Gastrocnemius medialis (tissue), 4 donors: ENCODE results near the gene SARM1. TPM values are rescaled to one million over a fixed set of nuclear protein-coding genes. Genes with fewer than 3 reads are reported as not detected.
"Not testable (repeated sequence)": the region's sequence is repeated elsewhere in the genome, so short reads cannot be mapped to it uniquely, and the experiment has no call there.

ENCODE experiments used
- ATAC-seq, 2 donors: fragments of 150-250 bp; one replicate each; pipeline ENCODE4 v1.9.1; 2016
- DNase-seq, 2 donors: peaks; one replicate each; pipeline ENCODE4 v3.0.0-alpha.2; 2019
- H3K27ac ChIP-seq, 4 donors: fragments of 200-600 bp; sonication (generic); 1 replicate in 1 of 4; 2 replicates in 3 of 4; pipeline ENCODE4 v1.5.1; 2016 to 2018; ENCODE audit warnings: mild to moderate bottlenecking in 2 of 4, moderate library complexity in 1 of 4
- H3K27me3 ChIP-seq, 3 donors: fragments of 200-600 bp; sonication (generic) in 2 of 3; 1 replicate in 1 of 3; 2 replicates in 2 of 3; pipeline versions ENCODE4 v1.5.1 to v1.6.0; 2016 to 2019; ENCODE audit warnings: mild to moderate bottlenecking in 1 of 3, moderate library complexity in 1 of 3
- H3K36me3 ChIP-seq, 2 donors: fragments of 200-600 bp; sonication (generic) in 1 of 2; one replicate each; pipeline ENCODE4 v1.5.1; 2017 to 2018
- H3K4me1 ChIP-seq, 2 donors: fragments of 200-600 bp; sonication (generic) in 1 of 2; one replicate each; pipeline ENCODE4 v1.5.1; 2016 to 2017; ENCODE audit warnings: mild to moderate bottlenecking in 2 of 2
- H3K4me3 ChIP-seq, 4 donors: fragments of 200-600 bp; sonication (generic) in 3 of 4; 1 replicate in 1 of 4; 2 replicates in 3 of 4; pipeline ENCODE4 v1.5.1; 2016 to 2019; ENCODE audit warnings: mild to moderate bottlenecking in 2 of 4
- H3K9me3 ChIP-seq, 3 donors: fragments of 200-600 bp; sonication (generic) in 2 of 3; 1 replicate in 1 of 3; 2 replicates in 2 of 3; pipeline ENCODE4 v1.5.1; 2016 to 2019
- CTCF ChIP-seq, 5 experiments: fragments of 450-650 bp in 3 of 5; fragments of 200-600 bp in 2 of 5; sonication (generic) in 2 of 5; IDR thresholded peaks in 4 of 5; conservative IDR thresholded peaks in 1 of 5; 1 replicate in 4 of 5; 2 replicates in 1 of 5; pipeline ENCODE4 v1.5.1; 2016 to 2019; ENCODE audit warnings: antibody characterized with exemption in 5 of 5, mild to moderate bottlenecking in 3 of 5, moderate library complexity in 3 of 5
- POLR2A ChIP-seq, 2 donors: fragments of 450-650 bp; IDR thresholded peaks; one replicate each; pipeline ENCODE4 v1.6.1; 2017; ENCODE audit warnings: antibody characterized with exemption in 2 of 2, mild to moderate bottlenecking in 2 of 2, moderate library complexity in 2 of 2
- in situ Hi-C, 4 donors: fragments of 200-750 bp; cut with MboI; loops; one replicate each; pipeline versions ENCODE4 v1.15.0 to v1.8.0; 2017; ENCODE audit warnings: low sequenced_read_pairs in 4 of 4
- intact Hi-C: fragments of 100-400 bp; cut with DNase I; formaldehyde crosslinking; loops from one replicate; pipeline ENCODE4 v1.15.1; 2023; ENCODE audit warnings: low total_unique reads
- total RNA-seq, 4 donors: library from RNA; depleted of rRNA; stranded (reverse); fragments of >200 nt; gene quantifications; one replicate each; pipeline versions ENCODE4 v1.1.0 to v1.2.3, GENCODE V29; 2016

The SARM1 gene
- total RNA-seq, 4 donors from 2014 or later, result 0.78 to 1.9 (median 1.7) TPM

- H3K9me3 ChIP-seq, result no peaks in the 10 kb centered on the region
- DNase-seq (no peak), ATAC-seq (no peak)
- peaks cover 0 to 2% (median 0%) of the 10 kb centered on the region in 3 donors for H3K27me3 ChIP-seq
- intact Hi-C loops, result no loop called here
- no peaks in the 10 kb centered on the region for H3K4me1 ChIP-seq
- no peaks in the 10 kb centered on the region for H3K36me3 ChIP-seq
- H3K4me3 ChIP-seq, result no peak overlapping the region
- in situ Hi-C loops, result no loop called here
- TF ChIP-seq CTCF (IDR thresholded peaks at IDR 0.05 in 4 of 5, conservative IDR thresholded peaks at IDR 0.05 in 1 of 5) (no peak), POLR2A (IDR thresholded peaks at IDR 0.05) (no peak)
- no peak overlapping the region for H3K27ac ChIP-seq
Observed at GRCh38 chr17:28427371-28427770, 55.9 kb downstream of the SARM1 start.

GRCh38 chr17:28427982-28428381 lies 56.5 kb downstream of the SARM1 start:
- DNase-seq, H3K27ac ChIP-seq, H3K27me3 ChIP-seq, H3K4me3 ChIP-seq, H3K9me3 ChIP-seq, intact Hi-C loops, H3K36me3 ChIP-seq, in situ Hi-C loops, H3K4me1 ChIP-seq, ATAC-seq: not testable (repeated sequence)

- H3K27me3 ChIP-seq, result peaks cover 0 to 4% (median 2%) of the 10 kb centered on the region in 3 donors
- intact Hi-C loops, result no loop called here
Observed at GRCh38 chr17:28433721-28434120, 62.2 kb downstream of the SARM1 start.

GRCh38 chr17:28434326-28434725 lies 62.8 kb downstream of the SARM1 start:
- in situ Hi-C loops, H3K27me3 ChIP-seq, H3K27ac ChIP-seq, intact Hi-C loops, H3K9me3 ChIP-seq, H3K4me3 ChIP-seq, H3K36me3 ChIP-seq, ATAC-seq, DNase-seq, H3K4me1 ChIP-seq: not testable (repeated sequence)

More at GRCh38 chr17:28433721-28434120, 62.2 kb downstream of the SARM1 start:
- Histone ChIP-seq H3K27ac (no peak overlapping the region), H3K4me1 (no peaks in the 10 kb centered on the region), H3K4me3 (no peak overlapping the region), H3K9me3 (no peaks in the 10 kb centered on the region), H3K36me3 (no peaks in the 10 kb centered on the region)
- in situ Hi-C loops, result no loop called here
- ATAC-seq (no peak), DNase-seq (no peak)
- TF ChIP-seq CTCF (IDR thresholded peaks at IDR 0.05 in 4 of 5, conservative IDR thresholded peaks at IDR 0.05 in 1 of 5) (no peak), POLR2A (IDR thresholded peaks at IDR 0.05) (no peak)

GRCh38 chr17:28443901-28444638 lies 72.6 kb downstream of the SARM1 start:
- Histone ChIP-seq H3K36me3 (no peaks in the 10 kb centered on the region), H3K27me3 (peaks cover 0 to 3% (median 2%) of the 10 kb centered on the region in 3 donors), H3K27ac (no peak overlapping the region), H3K9me3 (no peaks in the 10 kb centered on the region), H3K4me1 (no peaks in the 10 kb centered on the region), H3K4me3 (no peak overlapping the region)
- ATAC-seq (no peak), DNase-seq (no peak)
- no peak for TF ChIP-seq CTCF (IDR thresholded peaks at IDR 0.05 in 4 of 5, conservative IDR thresholded peaks at IDR 0.05 in 1 of 5)
- TF ChIP-seq POLR2A (IDR thresholded peaks at IDR 0.05), result no peak
- intact Hi-C loops, result no loop called here
- in situ Hi-C loops, result no loop called here
